HUES6 (cell line): ENCODE data around the gene PIWIL1.

Source experiments
- H3K27ac ChIP-seq: 2 replicates; pipeline ENCODE4 v1.7.0; 2013; ENCODE audit warnings: low read depth, mild to moderate bottlenecking, low read length, inconsistent platforms
- H3K27me3 ChIP-seq: 2 replicates; pipeline ENCODE4 v1.6.1; 2013; ENCODE audit warnings: low read length; ENCODE audit not compliant: control insufficient read depth, insufficient read depth
- H3K36me3 ChIP-seq: 2 replicates; pipeline ENCODE4 v1.6.1; 2013; ENCODE audit warnings: low read length; ENCODE audit not compliant: control insufficient read depth, insufficient read depth
- H3K4me1 ChIP-seq: 2 replicates; pipeline ENCODE4 v1.6.1; 2013; ENCODE audit warnings: low read length; ENCODE audit not compliant: control insufficient read depth, insufficient read depth
- H3K4me3 ChIP-seq: 2 replicates; pipeline ENCODE4 v1.5.1; 2013; ENCODE audit warnings: low read depth, low read length
- H3K9ac ChIP-seq: one replicate; pipeline ENCODE4 v1.6.1; 2013; ENCODE audit warnings: mild to moderate bottlenecking, low read length
- H3K9me3 ChIP-seq: 2 replicates; pipeline ENCODE4 v1.6.1; 2013; ENCODE audit warnings: low read depth, low read length; ENCODE audit not compliant: control insufficient read depth, insufficient read depth

The PIWIL1 gene

GRCh38 chr12:130336723-130337487 is 782 bp upstream of the PIWIL1 start:
- H3K9ac ChIP-seq: no peak overlapping the region
- peaks cover 13% of the 10 kb centered on the region for H3K27me3 ChIP-seq
- no peak overlapping the region for H3K4me3 ChIP-seq
- peaks cover 4% of the 10 kb centered on the region; the same call in 1 of the 2 replicates for H3K4me1 ChIP-seq
- no peak overlapping the region for H3K27ac ChIP-seq
- peaks cover 4% of the 10 kb centered on the region; the same call in 1 of the 2 replicates for H3K9me3 ChIP-seq
- H3K36me3 ChIP-seq: no peaks in the 10 kb centered on the region

DNA sequence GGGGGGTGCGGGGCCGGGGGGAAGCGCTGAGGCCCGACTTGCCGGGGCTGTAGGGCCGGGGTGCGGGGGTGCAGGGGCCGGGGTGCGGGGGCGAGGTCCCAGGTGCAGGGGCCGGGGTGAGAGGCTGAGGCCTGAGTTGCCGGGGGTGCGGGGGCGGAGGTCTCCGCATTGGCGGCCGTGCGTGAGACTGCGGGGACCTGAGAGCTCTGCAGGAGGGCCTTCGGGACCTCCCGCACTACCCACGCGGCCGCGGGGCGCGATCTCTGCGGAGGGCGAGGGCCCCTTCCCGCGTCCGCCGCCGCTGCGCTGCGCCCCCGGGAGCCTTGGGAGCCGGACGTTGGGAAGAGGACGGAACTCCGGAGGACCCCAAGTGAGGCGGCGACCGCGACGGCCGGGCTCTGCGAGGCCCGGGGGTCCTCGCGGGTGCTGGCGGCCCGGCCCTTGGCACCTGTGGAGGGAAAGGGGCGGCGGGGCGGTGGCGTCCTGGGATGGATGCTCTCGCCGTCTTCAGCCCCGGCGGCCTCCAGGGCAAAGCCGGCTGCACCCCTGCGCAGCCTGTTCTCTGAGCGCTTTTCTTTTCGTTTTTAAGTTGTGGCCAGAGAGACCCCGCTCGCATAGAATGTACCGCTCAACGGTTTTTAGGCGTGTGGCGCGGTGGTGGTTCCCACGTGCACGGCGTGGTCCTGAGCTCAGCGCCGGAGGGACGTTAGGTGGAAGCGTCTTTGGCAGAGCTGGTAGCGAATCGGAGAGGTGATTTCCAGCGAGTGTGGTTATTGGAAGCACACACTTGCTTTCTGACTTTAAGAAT is 1.3 kb downstream of the PIWIL1 start:
- Histone ChIP-seq H3K4me1 (peaks cover 4% of the 10 kb centered on the region; the same call in 1 of the 2 replicates), H3K9me3 (peaks cover 4% of the 10 kb centered on the region; the same call in 1 of the 2 replicates), H3K27ac (no peak overlapping the region), H3K36me3 (no peaks in the 10 kb centered on the region), H3K27me3 (peaks cover 9% of the 10 kb centered on the region), H3K4me3 (no peak overlapping the region), H3K9ac (no peak overlapping the region)

DNA sequence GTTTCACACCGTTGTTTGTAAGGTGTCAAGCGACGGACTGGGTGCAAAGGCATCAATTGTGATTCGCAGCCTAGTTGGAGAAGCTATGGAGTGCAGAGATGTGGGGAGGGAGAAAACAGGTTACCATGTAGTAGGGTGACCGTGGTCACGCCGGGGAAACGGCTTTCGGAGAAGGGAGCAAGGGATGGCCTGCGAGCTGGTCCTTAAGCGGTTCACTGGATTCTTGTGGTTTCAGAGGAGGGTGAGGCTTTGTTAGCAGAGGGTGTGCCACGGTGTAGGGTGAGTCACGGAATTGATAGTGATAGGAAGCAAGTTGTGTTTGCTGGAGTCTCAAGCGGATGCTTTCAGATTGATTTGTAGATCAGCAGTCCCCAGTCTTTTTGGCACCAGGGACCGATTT is 2.3 kb downstream of the PIWIL1 start:
- Histone ChIP-seq H3K9me3 (no peaks in the 10 kb centered on the region), H3K27ac (no peak overlapping the region), H3K4me3 (no peak overlapping the region), H3K27me3 (peaks cover 3% of the 10 kb centered on the region), H3K4me1 (peaks cover 4% of the 10 kb centered on the region; the same call in 1 of the 2 replicates), H3K36me3 (no peaks in the 10 kb centered on the region), H3K9ac (no peak overlapping the region)

DNA sequence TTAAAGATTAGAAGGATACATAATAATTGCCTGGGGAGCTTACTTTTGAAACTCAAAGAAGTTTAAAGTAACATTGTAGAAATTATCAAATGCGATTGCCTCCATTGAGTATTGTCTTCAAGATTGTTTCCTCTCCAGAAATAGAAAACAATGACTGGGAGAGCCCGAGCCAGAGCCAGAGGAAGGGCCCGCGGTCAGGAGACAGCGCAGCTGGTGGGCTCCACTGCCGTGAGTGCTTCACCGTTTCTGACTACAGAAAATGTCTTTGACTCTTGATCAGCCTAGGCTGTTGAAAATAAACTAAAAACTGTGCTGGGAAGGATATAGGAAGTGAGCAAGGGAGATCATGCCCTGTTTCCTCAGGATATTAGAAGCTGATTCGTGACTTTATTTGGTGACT is 4.8 kb downstream of the PIWIL1 start:
- H3K4me3 ChIP-seq: no peak overlapping the region
- no peak overlapping the region for H3K27ac ChIP-seq
- H3K9ac ChIP-seq: no peak overlapping the region
- peaks cover 4% of the 10 kb centered on the region; the same call in 1 of the 2 replicates for H3K4me1 ChIP-seq
- H3K36me3 ChIP-seq: no peaks in the 10 kb centered on the region
- H3K9me3 ChIP-seq: no peaks in the 10 kb centered on the region
- peaks cover 3% of the 10 kb centered on the region; the same call in 1 of the 2 replicates for H3K27me3 ChIP-seq

GRCh38 chr12:130342842-130343241 is 5.2 kb downstream of the PIWIL1 start:
- Histone ChIP-seq H3K27ac (no peak overlapping the region), H3K36me3 (no peaks in the 10 kb centered on the region), H3K27me3 (peaks cover 3% of the 10 kb centered on the region; the same call in 1 of the 2 replicates), H3K4me3 (no peak overlapping the region), H3K9ac (no peak overlapping the region), H3K9me3 (no peaks in the 10 kb centered on the region), H3K4me1 (peaks cover 4% of the 10 kb centered on the region; the same call in 1 of the 2 replicates)

DNA sequence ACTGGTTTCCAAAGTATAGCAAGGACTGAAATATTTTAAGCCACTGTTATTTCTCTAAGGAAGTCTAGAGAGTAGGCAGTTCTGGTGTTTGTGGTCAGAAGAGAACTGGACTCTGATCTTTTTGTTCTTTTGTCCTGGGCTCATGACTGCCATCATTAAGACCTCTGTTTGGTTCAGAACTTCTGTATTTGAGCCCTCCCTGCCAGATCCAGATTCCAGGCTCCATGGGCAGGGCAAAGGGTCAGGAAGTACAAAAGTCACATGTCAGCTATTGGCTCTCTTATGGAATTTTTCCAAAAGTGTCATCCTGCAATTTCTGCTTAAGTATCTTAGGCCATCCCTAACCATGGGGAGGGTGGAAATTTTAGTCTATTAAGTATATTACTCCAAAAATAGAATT is 6.8 kb downstream of the PIWIL1 start:
- peaks cover 4% of the 10 kb centered on the region; the same call in 1 of the 2 replicates for H3K4me1 ChIP-seq
- no peaks in the 10 kb centered on the region for H3K9me3 ChIP-seq
- H3K27me3 ChIP-seq: no peaks in the 10 kb centered on the region
- H3K36me3 ChIP-seq: no peaks in the 10 kb centered on the region
- no peak overlapping the region for H3K9ac ChIP-seq
- no peak overlapping the region for H3K4me3 ChIP-seq
- H3K27ac ChIP-seq: no peak overlapping the region

DNA sequence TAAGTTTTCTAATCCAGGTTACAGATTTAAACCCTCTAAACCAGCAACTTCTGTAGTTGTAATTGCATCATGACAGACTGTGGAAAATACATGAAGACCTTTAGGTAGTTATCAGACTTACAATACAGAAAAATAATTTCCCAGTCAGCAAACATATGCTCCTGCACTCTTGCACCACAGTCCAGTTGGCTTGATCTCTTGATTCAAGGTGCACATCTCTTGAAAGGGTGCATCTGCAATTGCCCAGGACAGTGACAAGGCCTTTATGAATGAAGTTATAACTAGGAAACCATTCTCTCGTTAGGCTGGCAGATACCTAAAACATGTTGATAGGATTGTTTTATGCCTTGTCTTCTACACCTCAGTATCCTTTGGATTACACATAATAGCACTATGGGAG is 7.6 kb downstream of the PIWIL1 start:
- H3K4me1 ChIP-seq: 0 out of 2 replicates have a peak, but pooled peaks cover 1% of the 10 kb centered on the region
- H3K9ac ChIP-seq: no peak overlapping the region
- no peaks in the 10 kb centered on the region for H3K27me3 ChIP-seq
- H3K36me3 ChIP-seq: no peaks in the 10 kb centered on the region
- H3K4me3 ChIP-seq: no peak overlapping the region
- no peaks in the 10 kb centered on the region for H3K9me3 ChIP-seq
- no peak overlapping the region for H3K27ac ChIP-seq

DNA sequence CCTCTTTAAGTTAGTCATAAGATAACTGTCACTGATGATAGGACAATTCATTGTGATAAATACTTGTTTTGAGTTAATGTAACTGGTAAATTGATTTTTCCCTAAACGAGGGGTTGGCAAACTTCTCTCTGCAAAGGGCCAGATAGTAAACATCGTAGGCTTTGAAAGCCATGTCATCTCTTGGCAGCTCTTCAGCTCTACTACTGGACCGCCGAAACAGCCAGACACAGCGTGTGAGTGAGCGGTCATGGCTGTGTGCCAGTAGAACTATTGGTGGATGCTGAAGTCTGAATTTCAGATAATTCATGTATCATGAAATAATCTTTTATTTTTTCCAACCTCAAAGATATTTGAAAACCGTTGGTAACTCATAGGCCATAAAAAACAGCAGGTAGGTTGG is 9.9 kb downstream of the PIWIL1 start:
- Histone ChIP-seq H3K27ac (no peak overlapping the region), H3K4me3 (no peak overlapping the region), H3K36me3 (no peaks in the 10 kb centered on the region), H3K27me3 (no peaks in the 10 kb centered on the region), H3K9ac (no peak overlapping the region), H3K4me1 (no peaks in the 10 kb centered on the region; the same call in 1 of the 2 replicates), H3K9me3 (no peaks in the 10 kb centered on the region)

- Histone ChIP-seq H3K4me1 (no peaks in the 10 kb centered on the region; the same call in 1 of the 2 replicates), H3K4me3 (no peak overlapping the region), H3K27me3 (peaks cover 5% of the 10 kb centered on the region; the same call in 1 of the 2 replicates), H3K9ac (no peak overlapping the region), H3K9me3 (no peaks in the 10 kb centered on the region), H3K36me3 (no peaks in the 10 kb centered on the region), H3K27ac (no peak overlapping the region)
These were observed 13.0 kb downstream of the PIWIL1 start for GRCh38 chr12:130350715-130351114.

- Histone ChIP-seq H3K4me3 (no peak overlapping the region), H3K27ac (no peak overlapping the region), H3K9ac (no peak overlapping the region), H3K9me3 (no peaks in the 10 kb centered on the region), H3K27me3 (peaks cover 5% of the 10 kb centered on the region; the same call in 1 of the 2 replicates), H3K36me3 (no peaks in the 10 kb centered on the region), H3K4me1 (no peaks in the 10 kb centered on the region; the same call in 1 of the 2 replicates)
These were observed 13.6 kb downstream of the PIWIL1 start for GRCh38 chr12:130351326-130351725.

DNA sequence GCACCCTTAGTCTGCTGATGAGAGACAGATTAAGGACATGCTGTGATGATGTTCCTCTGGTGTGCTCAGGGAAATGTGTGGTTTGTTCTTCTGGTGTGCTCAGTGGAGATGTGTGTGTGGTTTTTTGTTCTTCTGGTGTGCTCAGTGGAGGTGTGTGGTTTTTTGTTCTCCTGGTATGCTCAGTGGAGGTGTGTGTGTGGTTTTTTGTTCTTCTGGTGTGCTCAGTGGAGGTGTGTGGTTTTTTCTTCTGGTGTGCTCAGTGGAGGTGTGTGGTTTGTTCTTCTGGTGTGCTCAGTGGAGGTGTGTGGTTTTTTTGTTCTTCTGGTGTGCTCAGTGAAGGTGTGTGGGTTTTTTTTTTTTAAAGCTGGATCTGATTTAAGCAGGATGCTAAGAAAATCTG is 15.4 kb downstream of the PIWIL1 start:
- Histone ChIP-seq H3K4me3 (no peak overlapping the region), H3K9ac (no peak overlapping the region), H3K27ac (no peak overlapping the region), H3K4me1 (peaks cover 2% of the 10 kb centered on the region), H3K27me3 (peaks cover 5% of the 10 kb centered on the region; the same call in 1 of the 2 replicates), H3K36me3 (no peaks in the 10 kb centered on the region), H3K9me3 (no peaks in the 10 kb centered on the region)
